Skin epidermis (tissue), 12 donors: ENCODE results near the gene KLHL33.
"Not testable (repeated sequence)": the region's sequence is repeated elsewhere in the genome, so short reads cannot be mapped to it uniquely, and the experiment has no call there.

Experiments
- H3K27ac ChIP-seq, 21 experiments: fragments of 200-600 bp; sonication (generic) in 11 of 21; one replicate each; pipeline ENCODE4 v1.5.0; 2020; ENCODE audit warnings: mild to moderate bottlenecking in 3 of 21, inconsistent platforms in 2 of 21, moderate library complexity in 2 of 21
- H3K4me3 ChIP-seq, 7 experiments: fragments of 200-600 bp; sonication (generic) in 2 of 7; one replicate each; pipeline ENCODE4 v1.5.0; 2020; ENCODE audit warnings: inconsistent platforms in 2 of 7, mild to moderate bottlenecking in 2 of 7, moderate library complexity in 1 of 7

KLHL33 gene

DNA sequence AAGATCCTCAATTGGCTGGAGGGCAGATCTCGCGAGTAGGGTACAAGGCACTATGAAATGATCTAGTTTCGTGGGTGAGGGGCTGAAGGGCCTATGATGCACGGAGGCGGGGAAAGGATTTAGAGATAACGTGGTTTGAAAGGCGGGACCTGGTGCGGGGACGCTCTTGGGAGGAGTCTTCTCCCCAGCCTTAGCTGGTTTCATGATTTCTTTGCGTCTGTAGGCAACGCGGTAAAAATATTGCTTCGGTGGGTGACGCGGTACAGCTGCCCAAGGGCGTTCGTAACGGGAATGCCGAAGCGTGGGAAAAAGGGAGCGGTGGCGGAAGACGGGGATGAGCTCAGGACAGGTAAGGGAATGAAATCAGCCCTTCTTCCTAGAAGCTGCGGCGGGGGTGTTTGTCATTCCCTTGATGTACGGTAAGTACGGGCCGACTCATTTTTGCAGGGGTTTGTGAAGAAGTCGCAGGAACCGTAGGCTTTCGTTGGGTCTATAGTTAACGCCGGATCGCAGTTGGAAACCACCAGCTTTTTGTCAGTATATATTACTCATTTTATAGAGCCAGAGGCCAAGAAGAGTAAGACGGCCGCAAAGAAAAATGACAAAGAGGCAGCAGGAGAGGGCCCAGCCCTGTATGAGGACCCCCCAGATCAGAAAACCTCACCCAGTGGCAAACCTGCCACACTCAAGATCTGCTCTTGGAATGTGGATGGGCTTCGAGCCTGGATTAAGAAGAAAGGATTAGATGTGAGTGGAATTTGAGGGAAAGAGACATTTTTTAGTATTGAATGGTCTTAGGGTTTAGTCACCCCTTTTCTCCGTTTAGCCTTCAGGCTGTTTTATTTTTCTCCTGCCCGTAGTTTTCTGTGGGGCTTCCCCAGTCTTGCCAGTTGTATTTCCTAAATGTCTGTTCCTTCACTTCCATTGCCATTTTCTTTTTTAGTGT lies 19.7 kb upstream of the KLHL33 start:
- H3K4me3 ChIP-seq: peak overlapping the region; percentile 56 to 80 (median 58)
- peak overlapping the region; percentile 57 to 98 (median 91) for H3K27ac ChIP-seq

DNA sequence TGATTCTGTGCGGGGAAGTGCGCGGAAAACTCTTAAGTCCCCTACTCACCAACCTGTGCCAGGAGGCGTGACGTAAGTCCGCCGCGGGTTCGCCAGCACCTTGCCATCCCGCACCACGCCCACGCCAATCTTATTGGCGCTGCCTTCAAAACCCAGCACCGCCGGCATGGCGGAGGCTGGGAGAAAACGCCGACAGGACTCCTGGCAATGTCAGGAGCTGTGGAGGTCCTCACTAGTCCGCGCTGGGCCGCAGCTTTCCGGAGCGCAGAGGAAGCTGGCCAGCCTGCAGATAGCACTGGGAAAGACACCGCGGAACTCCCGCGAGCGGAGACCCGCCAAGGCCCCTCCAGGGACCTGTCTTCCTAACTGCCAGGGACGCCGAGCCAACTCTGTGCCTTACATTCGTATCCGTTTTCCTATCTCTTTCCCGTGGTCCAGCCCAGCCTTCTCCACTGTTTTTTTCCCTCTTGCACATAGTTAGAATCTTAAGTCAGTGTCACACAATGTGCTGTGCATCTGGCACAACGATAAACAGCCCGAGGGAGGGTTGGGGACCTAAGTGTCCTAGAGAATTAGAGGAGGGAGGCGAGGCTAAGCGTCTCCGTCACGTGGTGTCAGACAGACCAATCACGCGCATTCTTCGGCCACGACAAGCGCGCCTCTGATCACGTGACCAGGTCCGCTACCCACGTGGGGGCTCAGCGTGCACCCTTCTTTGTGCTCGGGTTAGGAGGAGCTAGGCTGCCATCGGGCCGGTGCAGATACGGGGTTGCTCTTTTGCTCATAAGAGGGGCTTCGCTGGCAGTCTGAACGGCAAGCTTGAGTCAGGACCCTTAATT lies 18.8 kb upstream of the KLHL33 start, which contains the start of the genes APEX1 and OSGEP:
Gene APEX1 (plus strand): TSS at position 711 of the 839 bp plus-strand sequence. CDS start 420 bp downstream, outside the sequence.
Gene OSGEP (minus strand): TSS at position 297 of the 839 bp plus-strand sequence. CDS start 129 bp downstream, at position 168.
- Histone ChIP-seq H3K27ac (peak within 1 kb of the TSS; percentile 57 to 98 (median 91)), H3K4me3 (peak within 1 kb of the TSS; percentile 56 to 80 (median 58))

DNA sequence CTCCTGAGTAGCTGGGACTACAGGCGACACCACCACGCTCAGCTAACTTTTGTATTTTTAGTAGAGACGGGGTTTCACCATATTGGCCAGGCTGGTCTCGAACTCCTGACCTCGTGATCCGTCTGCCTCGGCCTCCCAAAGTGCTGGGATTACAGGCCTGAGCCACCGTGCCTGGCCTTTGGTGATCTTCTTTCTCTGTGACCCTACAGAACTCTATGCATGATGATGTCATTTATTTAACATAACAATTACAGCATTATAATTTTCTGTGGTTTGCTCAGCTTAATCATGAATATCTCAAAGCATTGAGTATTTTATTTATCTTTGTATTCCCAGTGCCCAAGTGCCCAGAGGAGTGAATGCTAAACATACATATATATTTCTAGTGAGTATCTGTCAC lies 16.9 kb upstream of the KLHL33 start:
- H3K4me3 ChIP-seq, H3K27ac ChIP-seq: not testable (repeated sequence)

DNA sequence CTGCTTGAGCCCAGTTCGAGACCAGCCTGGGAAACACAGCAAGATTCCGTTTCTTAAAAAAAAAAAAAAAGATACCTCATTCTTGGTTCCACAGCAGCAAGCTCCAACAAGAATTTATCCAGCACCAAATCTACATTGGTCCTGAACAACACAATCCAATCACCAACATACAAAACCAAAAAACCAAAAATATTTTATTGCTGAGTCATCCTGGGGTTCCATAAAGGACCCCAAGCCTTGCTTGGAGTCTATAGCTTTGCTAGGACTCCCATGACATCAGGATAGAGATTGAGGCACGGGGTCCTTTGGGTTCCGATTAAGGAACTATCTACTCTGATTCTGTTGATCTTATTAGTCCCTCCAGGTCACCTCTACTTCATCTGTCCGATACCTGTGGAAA lies 10.9 kb upstream of the KLHL33 start:
- H3K27ac ChIP-seq: no peak overlapping the region
- H3K4me3 ChIP-seq: no peak overlapping the region

DNA sequence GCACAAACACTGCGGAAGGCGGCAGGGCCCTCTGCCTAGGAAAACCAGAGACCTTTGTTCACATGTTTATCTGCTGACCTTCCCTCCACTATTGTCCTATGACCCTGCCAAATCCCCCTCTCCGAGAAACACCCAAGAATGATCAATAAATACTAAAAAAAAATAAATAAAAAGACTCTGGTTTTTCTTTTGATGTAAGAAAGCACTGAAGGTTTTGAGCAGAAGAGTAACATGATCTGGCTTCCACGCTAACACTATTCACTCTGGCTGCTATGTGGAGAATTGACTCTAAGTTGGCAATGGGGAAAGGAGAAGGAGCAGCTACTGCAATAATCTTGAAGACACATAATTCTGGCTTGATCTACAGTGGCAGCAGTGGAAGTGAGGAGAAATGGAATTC lies 7.7 kb upstream of the KLHL33 start:
- H3K4me3 ChIP-seq, H3K27ac ChIP-seq: not testable (repeated sequence)

DNA sequence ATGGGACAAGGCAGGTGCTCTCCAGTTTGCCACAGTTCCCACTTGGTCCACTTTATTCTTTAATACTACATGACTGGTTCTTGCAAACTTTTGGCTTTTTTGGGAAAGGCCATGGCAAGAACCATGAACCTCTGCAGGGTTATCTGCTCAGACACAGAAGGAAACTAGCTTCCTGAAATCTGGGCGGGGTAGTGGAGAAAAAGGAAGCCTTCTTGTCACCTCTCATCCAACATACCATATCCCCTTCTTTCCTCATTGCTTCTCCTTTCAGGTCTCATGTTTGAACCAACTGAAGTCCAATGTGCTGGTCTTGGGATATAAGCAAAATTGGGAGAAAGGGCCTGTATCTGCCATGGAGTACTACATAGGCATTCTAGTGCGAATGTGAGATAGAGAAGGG lies 5.5 kb upstream of the KLHL33 start:
- Histone ChIP-seq H3K4me3 (no peak overlapping the region), H3K27ac (no peak overlapping the region)

DNA sequence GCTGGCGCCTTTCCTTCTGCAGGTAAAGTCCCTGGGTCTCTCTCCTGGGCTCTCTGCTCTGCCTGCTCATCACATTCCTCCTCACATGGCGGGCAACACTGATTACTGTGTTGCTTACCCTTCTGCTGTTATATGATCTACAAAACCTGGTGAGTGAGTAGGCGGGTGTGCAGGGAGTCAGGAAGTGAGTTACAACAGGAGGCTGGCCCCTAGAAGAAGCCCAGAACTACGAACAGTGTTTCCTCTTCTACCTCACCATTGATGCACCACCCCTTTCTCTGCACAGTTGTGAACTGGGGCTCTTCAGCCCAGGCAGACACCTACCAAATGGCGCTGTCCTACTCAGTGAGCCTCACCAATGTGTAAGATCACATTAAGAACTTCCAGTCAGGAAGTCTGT lies 4.9 kb upstream of the KLHL33 start:
- H3K27ac ChIP-seq: no peak overlapping the region
- no peak overlapping the region for H3K4me3 ChIP-seq

DNA sequence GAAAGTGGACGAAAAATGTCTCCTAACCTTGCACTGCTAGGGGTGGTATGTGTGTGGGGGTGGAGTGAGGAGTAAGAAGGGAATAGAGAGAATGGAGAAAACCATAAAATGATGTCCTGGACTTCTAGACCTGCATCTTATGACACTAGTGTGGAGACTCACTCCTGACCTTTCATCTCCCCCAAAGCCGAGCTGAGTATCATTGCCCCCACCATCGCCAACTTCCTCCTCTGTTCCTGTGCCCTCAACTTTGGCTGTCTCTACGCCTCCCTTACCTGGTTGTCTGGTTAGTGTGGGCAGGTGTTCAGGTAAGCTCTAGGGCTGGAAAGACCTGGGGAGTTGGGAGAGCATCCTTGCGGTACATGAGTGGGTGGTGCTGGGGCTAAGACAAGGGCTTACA lies 4.5 kb upstream of the KLHL33 start:
- H3K4me3 ChIP-seq: no peak overlapping the region
- no peak overlapping the region for H3K27ac ChIP-seq

DNA sequence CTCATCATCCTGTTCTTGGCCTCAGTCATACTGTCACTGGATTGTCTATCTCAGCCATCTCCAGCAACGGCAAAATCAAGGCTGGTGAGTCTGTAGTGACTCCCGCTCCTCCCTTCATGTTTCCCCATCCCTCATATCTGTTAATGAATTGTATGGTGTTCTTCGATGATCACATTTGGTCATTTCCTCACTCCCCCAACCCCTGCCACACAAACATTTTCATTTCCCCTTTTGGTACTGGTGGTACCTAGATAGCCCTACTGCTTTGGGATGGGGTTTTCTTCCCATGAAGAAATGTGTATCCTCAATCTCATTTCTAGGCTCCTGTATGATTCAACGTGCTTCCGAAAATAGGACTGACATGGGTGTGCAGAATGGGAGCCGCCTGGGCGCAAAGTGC lies 2.7 kb upstream of the KLHL33 start:
- no peak overlapping the region for H3K27ac ChIP-seq

DNA sequence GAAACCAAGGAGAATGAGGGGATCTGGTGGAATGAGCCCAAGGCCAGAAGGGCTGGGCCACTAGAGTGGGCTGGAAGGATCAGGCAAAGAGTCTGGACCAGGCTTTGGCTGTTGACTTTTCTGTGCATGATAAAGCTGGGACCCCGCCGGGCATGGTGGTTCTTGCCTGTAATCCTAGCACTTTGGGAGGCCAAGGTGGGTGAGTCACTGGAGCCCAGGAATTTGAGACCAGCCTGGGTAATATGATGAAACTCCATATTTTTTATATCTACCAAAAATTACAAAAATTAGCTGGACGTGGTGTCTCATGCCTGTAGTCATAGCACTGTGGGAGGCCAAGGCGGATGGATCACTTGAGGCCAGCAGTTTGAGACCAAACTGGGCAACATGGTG lies 393 bp upstream of the KLHL33 start:
- no peak overlapping the region for H3K27ac ChIP-seq
- H3K4me3 ChIP-seq: no peak overlapping the region

More for the DNA sequence above, 2.7 kb upstream of the KLHL33 start:
- H3K4me3 ChIP-seq: no peak overlapping the region

DNA sequence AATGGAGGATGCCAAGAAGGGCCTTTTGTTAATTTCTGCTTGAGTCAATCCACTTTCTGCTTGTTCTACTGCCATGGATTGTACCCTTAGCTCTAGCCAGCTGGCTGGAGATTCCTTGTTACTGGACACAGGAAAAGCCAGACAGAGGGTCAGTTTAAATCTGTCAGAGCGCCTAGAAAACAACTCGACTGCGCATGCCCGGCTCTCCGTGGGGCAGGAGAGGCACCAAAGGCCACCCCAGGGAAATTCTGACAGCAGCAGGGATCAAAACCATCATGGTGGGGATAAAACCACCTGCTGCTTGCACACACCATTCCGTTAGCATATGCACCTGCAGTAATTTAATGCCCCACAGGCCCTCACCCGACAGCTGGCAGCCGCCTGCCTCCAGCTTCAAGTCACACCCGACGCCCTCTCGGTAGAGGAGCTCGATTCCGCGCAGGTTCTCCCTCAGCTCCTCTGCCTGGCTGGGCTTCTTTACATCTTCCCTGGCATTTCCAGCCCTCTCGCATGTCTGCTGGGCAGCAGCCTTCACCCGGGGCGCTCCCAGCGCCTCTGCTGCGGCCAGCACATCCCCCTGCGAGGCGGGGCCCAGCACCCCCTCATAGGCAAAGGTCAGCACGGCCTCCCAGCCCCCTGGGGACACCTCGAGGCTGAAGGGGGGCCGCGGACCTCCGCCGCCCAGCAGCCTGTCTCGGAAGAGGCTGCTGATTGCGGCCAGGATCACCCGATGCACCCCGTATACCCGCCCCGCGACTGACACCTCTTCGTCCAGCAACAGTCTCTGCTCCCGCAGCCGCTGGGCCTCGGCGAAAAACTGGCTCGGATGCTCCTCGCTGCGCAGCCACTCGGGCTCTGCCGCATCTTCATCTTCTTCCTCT lies 1.0 kb downstream of the KLHL33 start:
- Histone ChIP-seq H3K4me3 (no peak overlapping the region), H3K27ac (no peak overlapping the region)

DNA sequence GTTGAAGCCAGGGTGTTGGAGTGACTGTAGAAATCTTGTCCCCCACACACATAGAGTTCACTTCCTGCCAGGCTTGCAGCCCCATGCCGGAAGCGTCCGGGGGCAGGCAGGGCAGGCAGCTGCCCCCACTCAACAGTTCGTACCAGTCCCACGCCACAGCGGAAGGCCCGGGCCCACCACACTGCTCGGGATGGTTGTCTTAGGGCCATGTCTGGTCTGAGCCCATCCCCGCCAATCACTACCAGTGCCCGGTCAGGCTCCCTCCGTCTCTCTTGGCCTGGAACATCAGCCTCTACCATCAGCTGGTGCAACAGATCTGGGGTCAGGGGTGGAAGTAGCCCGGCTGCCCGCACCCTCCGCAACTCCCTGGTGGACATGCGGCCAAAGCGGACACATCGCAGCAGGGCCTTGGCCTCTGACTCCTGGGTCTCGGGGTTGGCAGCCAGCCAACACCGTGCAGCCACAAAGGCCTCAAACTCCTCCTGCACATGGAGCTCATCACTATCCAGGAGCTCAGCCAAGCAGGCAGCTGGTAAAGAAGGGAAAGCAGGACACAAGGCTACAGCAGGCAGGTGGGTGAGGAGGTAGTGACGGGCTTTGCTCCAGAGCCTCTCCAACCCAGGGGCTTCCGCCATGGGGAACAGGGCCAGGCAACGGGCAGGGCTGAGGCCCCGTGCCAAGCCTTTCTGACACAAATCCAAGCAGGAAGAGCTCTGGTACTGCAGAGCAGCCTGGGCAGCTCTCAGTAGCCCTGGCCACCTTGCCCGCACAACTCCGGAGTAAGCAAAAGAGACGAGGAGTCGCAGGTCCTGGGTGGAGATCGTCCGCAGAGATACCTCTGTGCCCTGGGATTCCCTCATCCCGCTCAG lies 5.9 kb downstream of the KLHL33 start:
- Histone ChIP-seq H3K4me3 (no peak overlapping the region), H3K27ac (no peak overlapping the region)

DNA sequence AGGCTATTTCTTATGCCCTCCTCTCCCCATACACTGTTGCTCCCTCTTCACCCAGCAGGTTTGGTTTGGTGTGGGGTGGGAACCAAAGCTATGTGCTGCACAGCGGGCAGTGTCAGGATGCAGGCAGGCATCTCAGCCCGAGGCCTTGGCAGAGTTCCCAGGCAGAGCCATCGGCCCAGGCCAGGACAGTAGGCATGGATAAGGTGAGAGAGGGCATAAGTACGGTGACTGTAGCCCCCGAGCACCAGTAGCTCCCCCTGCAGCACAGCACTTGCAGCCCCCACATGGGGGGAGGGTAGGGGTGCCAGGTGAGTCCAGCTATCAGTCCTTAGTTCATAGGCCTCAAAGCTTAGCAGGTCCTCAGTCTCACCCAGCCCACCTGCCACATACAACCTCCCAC lies 7.2 kb downstream of the KLHL33 start:
- H3K27ac ChIP-seq: peak overlapping the region in 6 of 21 experiments; percentile 53 to 74 (median 66)
- no peak overlapping the region for H3K4me3 ChIP-seq

DNA sequence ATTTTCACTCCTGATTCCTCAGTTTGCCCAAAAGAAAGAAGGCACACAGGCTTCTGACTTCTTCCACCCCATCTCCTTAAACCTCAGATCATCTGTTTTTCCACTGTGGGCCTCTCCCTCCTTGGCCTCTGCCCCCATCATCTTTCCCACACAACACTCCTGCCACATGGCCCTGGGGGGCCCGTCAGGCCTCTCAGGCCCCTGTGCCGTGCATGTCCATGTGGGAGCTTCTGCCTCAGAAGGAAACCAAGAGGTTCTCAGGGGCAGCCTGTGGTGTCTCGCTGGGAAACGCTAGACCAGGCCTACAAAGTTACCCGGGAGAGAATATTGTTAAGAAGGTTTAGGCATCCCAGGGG lies 8.0 kb downstream of the KLHL33 start:
- no peak overlapping the region for H3K4me3 ChIP-seq
- H3K27ac ChIP-seq: peak overlapping the region in 13 of 21 experiments; percentile 30 to 74 (median 61)

DNA sequence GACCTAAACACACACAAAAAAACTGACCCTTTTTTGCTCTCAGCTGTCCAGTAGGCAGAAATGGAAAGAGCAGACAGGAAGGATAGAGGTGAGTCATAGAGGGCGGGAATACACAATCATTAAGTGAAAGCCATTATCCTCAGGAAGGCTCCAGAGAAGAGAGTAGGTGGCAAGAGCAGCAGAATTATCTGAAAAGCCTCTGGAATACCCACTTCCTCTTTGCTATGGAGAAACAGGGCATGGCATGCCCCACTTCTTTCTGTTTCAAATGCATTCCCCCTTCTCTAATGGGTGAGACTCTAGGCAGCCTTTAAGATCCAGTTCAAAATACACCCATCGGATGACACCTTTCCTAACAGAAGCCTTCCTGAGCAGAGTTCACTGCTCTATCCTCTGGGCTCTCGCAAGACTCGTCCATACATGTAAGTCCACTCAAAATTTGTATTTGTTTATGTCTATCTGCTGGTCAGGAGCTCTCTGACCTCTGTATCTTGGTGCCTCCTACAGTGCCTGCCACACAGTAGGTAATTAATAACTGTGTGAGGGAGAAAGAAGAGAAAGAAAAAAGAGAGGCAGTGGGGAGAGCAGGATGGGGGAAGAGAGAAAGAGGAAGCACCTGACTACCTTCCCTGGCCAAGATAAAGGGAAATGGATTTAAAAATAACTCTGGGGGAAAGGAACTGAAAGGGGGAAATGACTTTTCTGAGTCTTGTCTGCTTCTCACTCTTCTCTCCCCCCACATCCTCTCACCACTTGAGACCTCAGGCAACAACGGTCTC lies 8.5 kb downstream of the KLHL33 start:
- peak overlapping the region in 13 of 21 experiments; percentile 30 to 74 (median 61) for H3K27ac ChIP-seq
- H3K4me3 ChIP-seq: no peak overlapping the region

DNA sequence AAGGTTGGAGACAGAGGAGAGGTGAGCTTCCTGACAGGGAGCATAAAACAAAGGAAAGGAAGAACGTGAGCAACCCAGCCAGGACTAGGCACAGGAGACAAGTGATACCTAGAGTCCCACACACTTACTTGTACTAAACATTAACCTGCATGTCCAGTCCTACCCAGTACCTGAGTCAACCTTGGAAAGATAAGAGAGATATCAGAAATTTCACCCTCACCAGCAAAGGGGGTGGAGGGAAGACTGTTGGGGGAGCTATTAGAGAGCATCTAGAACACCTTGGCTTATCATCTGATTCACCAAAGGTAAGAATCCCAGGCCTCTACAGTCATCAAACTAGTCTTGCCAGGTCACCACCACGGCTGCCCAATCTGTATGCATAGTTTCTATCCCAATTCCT lies 11.1 kb downstream of the KLHL33 start:
- H3K4me3 ChIP-seq: no peak overlapping the region
- no peak overlapping the region for H3K27ac ChIP-seq

DNA sequence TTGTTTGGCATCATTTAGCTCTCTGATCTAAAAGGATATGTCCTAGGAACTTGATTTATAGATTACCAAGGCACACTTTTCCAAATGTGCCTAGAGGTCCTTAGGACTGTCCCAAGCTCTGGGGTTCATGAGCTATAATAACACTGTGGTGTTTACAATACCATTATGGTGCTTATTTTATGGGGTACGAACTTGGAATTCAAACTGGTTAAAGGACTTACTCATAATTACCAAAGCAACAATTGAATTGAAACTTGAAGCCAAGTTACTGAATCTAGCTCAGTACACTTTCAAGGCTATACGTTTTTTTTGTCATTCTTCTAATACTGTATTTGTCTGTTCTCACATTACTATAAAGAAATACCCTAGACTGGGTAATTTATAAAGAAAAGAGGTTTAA lies 13.1 kb downstream of the KLHL33 start:
- Histone ChIP-seq H3K27ac (no peak overlapping the region), H3K4me3 (no peak overlapping the region)

DNA sequence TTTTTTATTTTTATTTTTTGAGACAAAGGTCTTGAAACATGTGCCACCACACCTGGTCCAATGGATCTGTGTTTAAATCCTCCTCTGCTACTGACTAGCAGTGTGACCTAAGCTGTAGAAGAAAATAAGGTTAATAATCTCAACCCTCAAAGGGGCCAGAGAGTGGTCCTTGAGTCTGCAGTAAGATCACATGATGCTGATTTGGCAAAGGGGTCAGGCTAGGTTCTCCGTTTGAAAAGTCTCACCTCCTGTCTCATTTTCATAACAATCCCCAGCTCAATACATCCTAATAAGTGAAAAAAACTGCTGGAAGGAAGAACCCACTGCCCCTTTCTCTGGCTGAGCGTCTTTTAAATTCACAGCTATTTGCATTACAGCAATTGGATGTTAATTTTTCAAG lies 14.7 kb downstream of the KLHL33 start:
- no peak overlapping the region for H3K4me3 ChIP-seq
- H3K27ac ChIP-seq: no peak overlapping the region
